DMS 273 (cell line): ENCODE measurements around the gene TIMM44.

Experiments used
- DNase-seq: peaks from one replicate; lab custom pipeline; 2025; ENCODE audit not compliant: unreplicated experiment; lab: John Stamatoyannopoulos, UW

The TIMM44 gene

GRCh38 chr19:7877249-7877836, 66.1 kb downstream of the TIMM44 start:
- DNase-seq, result no peak
